ENCODE data around the gene UPK1B. TPM values are rescaled to one million over a fixed set of nuclear protein-coding genes. Genes with fewer than 3 reads are reported as not detected.
A peak's percentile ranks its signal among the peaks of the same experiment; 100 is the strongest.
"Not testable (repeated sequence)": the region's sequence is repeated elsewhere in the genome, so short reads cannot be mapped to it uniquely, and the experiment has no call there.

The UPK1B gene
- total RNA-seq, 2 donors from 2014 or later: not detected

DNA sequence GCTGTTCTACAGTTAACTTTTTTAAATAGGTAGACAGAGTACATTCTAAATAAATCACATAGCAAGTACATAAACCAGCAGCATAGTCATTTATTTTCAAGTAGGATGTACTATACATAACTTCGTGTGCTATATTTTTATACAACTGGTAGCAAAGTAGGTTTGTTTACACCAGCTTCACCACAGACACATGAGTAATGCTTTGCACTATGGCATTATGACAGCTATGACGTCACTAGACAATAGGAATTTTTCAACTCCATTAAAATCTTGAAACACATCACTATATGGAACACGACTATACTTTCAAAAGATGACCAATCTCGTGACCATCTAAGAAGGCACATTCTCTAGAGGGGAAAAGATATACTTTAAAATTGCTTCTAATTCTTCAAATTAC, 23.9 kb upstream of the UPK1B start:
- Mint-ChIP-seq H3K4me1 (ENCODE audit: low read depth) (peaks cover 7% of the 10 kb centered on the region), H3K27me3 (ENCODE audit: low read depth) (no peaks in the 10 kb centered on the region), H3K27ac (no peak overlapping the region), H3K36me3 (ENCODE audit: insufficient read depth in 2 of 2) (peaks cover 8% of the 10 kb centered on the region in 2 donors), H3K4me3 (no peak overlapping the region), H3K9me3 (peaks cover 7 to 8% of the 10 kb centered on the region in 2 donors)
- DNase-seq: no peak
- peak; percentile 61 to 78 for ATAC-seq (replicated peaks in 1 of 2)

DNA sequence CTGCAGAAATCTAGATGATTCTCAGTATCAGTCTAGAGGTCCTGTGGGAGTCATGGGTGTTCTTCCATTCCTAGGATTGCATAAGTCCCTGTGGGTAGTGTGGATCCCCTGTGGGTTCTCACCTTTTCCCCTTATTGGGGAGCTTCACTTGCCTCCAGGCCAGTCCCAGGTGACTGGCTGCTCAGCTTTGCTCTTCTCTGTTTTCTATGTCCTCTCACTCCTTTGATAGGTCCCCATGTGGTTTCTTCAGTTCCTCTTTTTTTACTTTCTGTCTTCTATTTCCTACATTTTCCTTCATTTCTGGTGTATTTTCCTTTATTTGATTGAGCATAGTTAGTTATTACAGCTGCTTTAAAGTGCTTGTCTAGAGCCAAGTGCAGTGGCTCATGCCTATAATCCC, 16.5 kb upstream of the UPK1B start:
- no peak overlapping the region for H3K27ac Mint-ChIP-seq
- ATAC-seq (replicated peaks in 1 of 2): no peak
- no peak for DNase-seq
- no peak overlapping the region for H3K4me3 Mint-ChIP-seq
- no peaks in the 10 kb centered on the region for H3K27me3 Mint-ChIP-seq (ENCODE audit: low read depth)
- H3K9me3 Mint-ChIP-seq: peaks cover 7 to 11% of the 10 kb centered on the region in 2 donors
- H3K4me1 Mint-ChIP-seq (ENCODE audit: low read depth): no peaks in the 10 kb centered on the region
- H3K36me3 Mint-ChIP-seq (ENCODE audit: insufficient read depth in 2 of 2): peaks cover 11 to 12% of the 10 kb centered on the region in 2 donors

DNA sequence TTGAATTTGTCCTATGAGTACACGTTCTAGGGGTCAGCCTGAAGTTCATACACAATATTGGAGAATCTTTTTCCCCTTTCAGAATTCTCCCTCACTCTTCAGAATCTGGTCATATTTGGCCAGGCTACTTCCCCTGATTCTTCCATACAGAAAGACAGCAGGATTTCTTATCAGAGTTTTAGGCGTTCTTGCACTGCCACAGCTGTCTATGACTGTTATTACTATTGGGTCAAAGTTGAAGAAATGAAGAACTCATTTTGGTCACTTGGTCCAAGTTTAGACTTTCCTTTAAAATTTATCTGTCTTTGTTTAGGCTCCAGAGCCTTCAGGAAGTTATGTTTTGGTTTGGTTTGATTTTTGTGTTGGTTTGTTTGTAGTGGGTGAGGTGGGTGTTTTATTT, 15.4 kb upstream of the UPK1B start:
- no peaks in the 10 kb centered on the region for H3K4me1 Mint-ChIP-seq (ENCODE audit: low read depth)
- ATAC-seq (replicated peaks in 1 of 2): no peak
- H3K9me3 Mint-ChIP-seq: peaks cover 7 to 11% of the 10 kb centered on the region in 2 donors
- DNase-seq: no peak
- no peak overlapping the region for H3K27ac Mint-ChIP-seq
- H3K36me3 Mint-ChIP-seq (ENCODE audit: insufficient read depth in 2 of 2): peaks cover 12 to 13% of the 10 kb centered on the region in 2 donors
- no peaks in the 10 kb centered on the region for H3K27me3 Mint-ChIP-seq (ENCODE audit: low read depth)
- H3K4me3 Mint-ChIP-seq: no peak overlapping the region

DNA sequence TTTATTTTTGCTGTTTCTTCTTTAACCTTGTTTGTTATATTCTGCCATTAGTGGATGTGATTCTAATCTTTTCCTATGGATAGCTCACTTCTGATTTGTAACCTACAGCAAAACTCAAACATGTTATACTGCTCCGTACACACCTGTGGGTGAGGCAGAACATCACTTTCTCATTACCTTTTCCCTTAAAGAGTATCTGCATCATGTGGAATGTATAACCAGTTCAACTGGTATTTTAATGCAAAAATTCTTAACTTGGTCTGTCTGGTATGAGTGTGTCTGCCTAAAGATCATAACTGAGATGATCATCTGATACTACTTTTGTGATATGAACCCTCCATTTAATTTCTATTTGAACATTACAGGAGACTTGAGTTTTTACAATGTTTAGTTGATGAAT, 13.0 kb upstream of the UPK1B start:
- Mint-ChIP-seq H3K9me3 (no peaks in the 10 kb centered on the region), H3K4me3 (no peak overlapping the region), H3K4me1 (ENCODE audit: low read depth) (no peaks in the 10 kb centered on the region), H3K36me3 (ENCODE audit: insufficient read depth in 2 of 2) (peaks cover 3 to 7% of the 10 kb centered on the region in 2 donors), H3K27me3 (ENCODE audit: low read depth) (no peaks in the 10 kb centered on the region), H3K27ac (no peak overlapping the region)
- ATAC-seq (replicated peaks in 1 of 2): no peak
- DNase-seq: no peak

DNA sequence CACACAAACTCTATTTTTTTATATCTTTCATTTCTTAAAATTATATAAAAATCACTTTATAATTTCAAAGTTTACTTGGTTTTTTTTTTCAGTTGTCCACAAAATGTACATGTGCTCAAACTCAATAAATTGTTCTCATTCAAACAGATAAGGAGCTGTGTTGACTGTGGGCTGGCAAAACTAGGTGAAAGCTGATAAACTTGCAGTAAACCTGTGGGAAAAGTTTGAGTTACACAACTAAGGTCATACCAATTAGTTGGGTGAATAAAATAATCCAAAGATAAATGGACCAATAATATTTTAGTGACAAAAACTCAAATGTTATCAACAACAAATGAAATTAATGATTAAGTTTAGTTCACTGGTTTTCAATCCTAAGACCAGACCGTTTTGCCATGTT, 12.6 kb upstream of the UPK1B start:
- Mint-ChIP-seq H3K27me3 (ENCODE audit: low read depth) (no peaks in the 10 kb centered on the region), H3K27ac (no peak overlapping the region), H3K9me3 (peaks cover 0 to 3% of the 10 kb centered on the region in 2 donors), H3K4me1 (ENCODE audit: low read depth) (no peaks in the 10 kb centered on the region), H3K4me3 (no peak overlapping the region), H3K36me3 (ENCODE audit: insufficient read depth in 2 of 2) (peaks cover 3 to 10% of the 10 kb centered on the region in 2 donors)
- DNase-seq: no peak
- ATAC-seq (replicated peaks in 1 of 2): no peak

DNA sequence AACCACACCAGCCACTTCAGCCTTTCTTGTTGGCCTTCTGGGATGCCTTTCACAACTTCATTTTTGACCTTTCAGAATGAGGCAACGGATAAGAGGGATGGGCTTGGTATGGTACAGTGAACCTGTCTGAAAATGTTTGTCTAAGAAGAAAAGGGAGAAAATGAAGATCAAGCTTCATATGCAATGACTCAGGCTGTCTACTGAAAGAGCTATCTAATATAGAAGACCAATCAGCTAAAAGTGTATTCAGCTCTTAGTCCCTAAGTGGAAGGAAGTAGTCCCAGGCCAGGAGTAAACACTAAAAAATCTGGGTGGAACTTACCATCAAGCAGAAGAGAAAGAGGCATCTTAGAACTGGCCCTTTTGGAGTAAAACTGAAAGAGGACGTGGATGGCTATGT, 12.2 kb upstream of the UPK1B start:
- Mint-ChIP-seq H3K9me3 (peaks cover 0 to 3% of the 10 kb centered on the region in 2 donors), H3K27ac (no peak overlapping the region), H3K27me3 (ENCODE audit: low read depth) (no peaks in the 10 kb centered on the region), H3K4me1 (ENCODE audit: low read depth) (no peaks in the 10 kb centered on the region), H3K4me3 (no peak overlapping the region), H3K36me3 (ENCODE audit: insufficient read depth in 2 of 2) (peaks cover 3 to 11% of the 10 kb centered on the region in 2 donors)
- DNase-seq: no peak
- ATAC-seq (replicated peaks in 1 of 2): no peak

DNA sequence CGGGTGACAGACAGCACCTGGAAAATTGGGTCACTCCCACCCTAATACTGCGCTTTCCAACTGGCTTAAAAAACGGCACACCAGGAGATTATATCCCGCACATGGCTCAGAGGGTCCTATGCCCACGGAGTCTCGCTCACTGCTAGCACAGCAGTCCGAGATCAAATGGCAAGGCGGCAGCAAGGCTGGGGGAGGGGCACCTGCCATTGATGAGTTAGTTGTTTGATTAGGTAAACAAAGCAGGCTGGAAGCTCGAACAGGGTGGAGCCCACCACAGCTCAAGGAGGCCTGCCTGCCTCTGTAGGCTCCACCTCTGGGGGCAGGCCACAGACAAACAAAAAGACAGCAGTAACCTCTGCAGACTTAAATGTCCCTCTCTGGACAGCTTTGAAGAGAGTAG, 8.7 kb upstream of the UPK1B start:
- H3K4me1 Mint-ChIP-seq (ENCODE audit: low read depth); H3K4me3 Mint-ChIP-seq; H3K9me3 Mint-ChIP-seq; H3K27ac Mint-ChIP-seq; DNase-seq; H3K27me3 Mint-ChIP-seq (ENCODE audit: low read depth); H3K36me3 Mint-ChIP-seq (ENCODE audit: insufficient read depth in 2 of 2); ATAC-seq (replicated peaks in 1 of 2): not testable (repeated sequence)

DNA sequence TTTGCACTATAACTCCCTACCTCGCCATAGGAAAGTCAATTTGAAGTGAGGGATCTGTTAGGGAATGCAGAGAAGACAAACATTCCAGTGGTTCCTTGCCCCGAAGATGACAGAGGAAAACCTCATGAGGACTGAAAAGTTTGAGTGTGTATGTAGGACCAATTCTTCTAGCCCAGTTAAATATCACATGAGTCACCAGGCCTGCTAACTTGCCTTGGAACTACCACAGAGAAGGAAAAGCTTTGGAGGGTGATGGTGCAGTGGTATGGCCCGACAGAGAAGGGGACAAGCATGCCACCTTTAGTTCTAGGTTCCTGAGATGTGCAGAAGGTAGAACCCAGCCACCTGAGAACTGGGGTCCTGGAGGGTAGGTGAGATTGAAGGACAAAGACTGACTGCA, 2.6 kb upstream of the UPK1B start:
- ATAC-seq (replicated peaks in 1 of 2): no peak
- peaks cover 17% of the 10 kb centered on the region for H3K27me3 Mint-ChIP-seq (ENCODE audit: low read depth)
- no peak overlapping the region for H3K4me3 Mint-ChIP-seq
- H3K4me1 Mint-ChIP-seq (ENCODE audit: low read depth): no peaks in the 10 kb centered on the region
- peaks cover under 1 to 1% of the 10 kb centered on the region in 2 donors for H3K36me3 Mint-ChIP-seq (ENCODE audit: insufficient read depth in 2 of 2)
- no peak overlapping the region for H3K27ac Mint-ChIP-seq
- peaks cover 0 to 2% of the 10 kb centered on the region in 2 donors for H3K9me3 Mint-ChIP-seq
- DNase-seq: no peak

DNA sequence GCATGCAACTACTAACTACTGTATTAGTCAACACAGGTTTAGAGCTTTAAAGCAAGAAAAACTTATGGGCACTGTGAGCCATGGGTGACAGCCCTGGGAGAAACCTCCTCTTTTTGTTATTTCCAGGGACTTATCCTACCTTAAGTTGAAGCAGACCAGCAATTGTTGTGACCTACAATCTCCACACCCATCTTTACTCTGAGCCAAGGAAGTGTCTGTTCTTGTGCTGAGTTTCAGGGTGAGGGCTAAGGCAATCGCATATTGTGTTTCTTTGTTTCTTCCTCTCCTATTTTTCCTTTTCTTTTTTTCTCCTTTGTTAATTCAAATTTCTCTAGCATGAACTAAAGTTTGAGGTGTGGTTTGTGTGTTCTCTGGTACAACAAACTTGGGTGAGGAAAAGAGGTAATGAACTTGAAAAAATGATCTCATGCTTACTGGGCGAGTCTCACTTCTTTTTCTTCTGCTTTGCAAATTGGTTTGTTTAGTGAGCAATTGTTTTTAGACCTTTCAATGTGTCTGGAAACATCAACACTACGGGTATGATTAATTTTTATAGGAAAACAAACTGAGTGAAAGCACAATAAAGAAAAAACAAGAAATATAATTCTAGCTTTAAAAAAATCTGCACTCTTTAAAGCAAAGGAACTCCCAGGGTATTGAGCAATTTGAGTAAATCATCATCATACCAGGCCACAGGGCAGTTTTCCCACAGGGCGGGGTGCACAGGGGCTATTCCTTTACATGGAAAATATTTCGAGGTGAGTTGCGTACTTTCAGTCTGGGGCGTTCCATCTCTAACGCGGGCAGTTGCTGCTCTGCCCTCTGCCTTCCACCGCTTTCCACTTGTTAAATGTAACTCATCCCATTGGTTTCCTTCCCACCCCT, 2.7 kb downstream of the UPK1B start:
- Mint-ChIP-seq H3K9me3 (no peaks in the 10 kb centered on the region), H3K27ac (no peak overlapping the region), H3K27me3 (ENCODE audit: low read depth) (peaks cover 17% of the 10 kb centered on the region), H3K4me1 (ENCODE audit: low read depth) (no peaks in the 10 kb centered on the region), H3K4me3 (no peak overlapping the region), H3K36me3 (ENCODE audit: insufficient read depth in 2 of 2) (no peaks in the 10 kb centered on the region)
- ATAC-seq (replicated peaks in 1 of 2) (no peak), DNase-seq (no peak)

DNA sequence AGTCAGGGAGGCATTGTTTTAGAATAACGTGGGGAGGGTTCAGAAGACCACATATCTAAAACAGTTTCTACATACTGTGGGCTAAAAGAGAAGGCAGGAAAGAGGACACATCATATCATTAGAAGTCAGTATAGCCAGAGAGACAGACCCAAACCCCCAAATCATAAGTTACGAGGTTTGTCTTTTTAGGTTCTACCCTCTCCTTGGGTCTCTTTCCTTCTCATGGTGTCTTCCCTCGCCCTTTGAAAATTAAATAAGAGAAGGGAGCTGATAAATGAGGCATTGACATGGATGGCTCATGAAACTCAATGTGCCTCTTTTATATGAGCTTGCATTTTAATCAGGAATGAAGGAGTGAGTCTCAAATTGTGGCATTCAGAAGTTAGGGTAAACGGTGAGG, 3.4 kb downstream of the UPK1B start:
- DNase-seq (no peak), ATAC-seq (replicated peaks in 1 of 2) (no peak)
- H3K4me1 Mint-ChIP-seq (ENCODE audit: low read depth): no peaks in the 10 kb centered on the region
- peaks cover 17% of the 10 kb centered on the region for H3K27me3 Mint-ChIP-seq (ENCODE audit: low read depth)
- no peak overlapping the region for H3K27ac Mint-ChIP-seq
- no peaks in the 10 kb centered on the region for H3K36me3 Mint-ChIP-seq (ENCODE audit: insufficient read depth in 2 of 2)
- H3K4me3 Mint-ChIP-seq: no peak overlapping the region
- no peaks in the 10 kb centered on the region for H3K9me3 Mint-ChIP-seq

DNA sequence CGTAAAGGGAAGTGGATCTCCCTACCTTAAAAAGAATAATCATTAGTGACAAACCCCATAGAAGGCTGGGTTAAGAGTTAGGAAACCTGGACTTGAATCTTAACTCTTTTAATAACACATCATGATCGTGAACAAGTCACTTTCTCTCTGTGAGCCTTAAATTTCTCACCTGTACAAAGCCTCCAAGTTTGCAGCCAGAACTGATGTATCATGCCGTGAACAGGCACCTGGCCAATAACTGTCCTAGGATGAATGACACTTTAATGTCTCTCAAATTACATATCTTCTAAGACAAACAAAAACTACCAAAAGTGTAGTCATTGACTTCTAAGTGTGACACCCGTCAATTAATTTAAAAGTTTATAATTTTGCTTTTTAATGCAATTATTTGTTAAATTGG, 3.9 kb downstream of the UPK1B start:
- ATAC-seq (replicated peaks in 1 of 2) (no peak), DNase-seq (no peak)
- Mint-ChIP-seq H3K4me1 (ENCODE audit: low read depth) (no peaks in the 10 kb centered on the region), H3K36me3 (ENCODE audit: insufficient read depth in 2 of 2) (no peaks in the 10 kb centered on the region), H3K27ac (no peak overlapping the region), H3K9me3 (no peaks in the 10 kb centered on the region), H3K4me3 (no peak overlapping the region), H3K27me3 (ENCODE audit: low read depth) (peaks cover 17% of the 10 kb centered on the region)

DNA sequence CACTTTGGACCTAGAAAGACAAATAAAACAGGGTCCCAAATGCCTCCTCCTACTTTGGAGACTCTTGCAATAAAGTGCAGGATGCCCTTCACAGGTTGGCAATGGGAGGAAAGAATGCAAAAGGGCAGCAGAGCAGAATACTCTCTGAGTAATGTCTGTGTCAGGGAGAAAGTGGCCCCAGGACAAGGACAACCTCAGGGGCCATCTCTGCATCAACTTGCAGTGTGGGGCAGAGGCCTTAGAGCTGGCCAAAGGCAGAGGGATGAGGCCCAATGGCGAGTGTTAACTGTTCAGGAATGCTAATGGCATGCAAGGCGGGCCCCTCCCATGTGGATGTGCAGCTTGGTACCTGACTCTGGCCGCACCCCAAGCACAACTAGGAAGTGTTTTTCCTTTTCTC, 8.4 kb downstream of the UPK1B start:
- H3K9me3 Mint-ChIP-seq: no peaks in the 10 kb centered on the region
- DNase-seq (no peak), ATAC-seq (replicated peaks in 1 of 2) (no peak)
- H3K4me3 Mint-ChIP-seq: no peak overlapping the region
- no peak overlapping the region for H3K27ac Mint-ChIP-seq
- H3K4me1 Mint-ChIP-seq (ENCODE audit: low read depth): peaks cover 15% of the 10 kb centered on the region
- H3K27me3 Mint-ChIP-seq (ENCODE audit: low read depth): no peaks in the 10 kb centered on the region
- H3K36me3 Mint-ChIP-seq (ENCODE audit: insufficient read depth in 2 of 2): no peaks in the 10 kb centered on the region

DNA sequence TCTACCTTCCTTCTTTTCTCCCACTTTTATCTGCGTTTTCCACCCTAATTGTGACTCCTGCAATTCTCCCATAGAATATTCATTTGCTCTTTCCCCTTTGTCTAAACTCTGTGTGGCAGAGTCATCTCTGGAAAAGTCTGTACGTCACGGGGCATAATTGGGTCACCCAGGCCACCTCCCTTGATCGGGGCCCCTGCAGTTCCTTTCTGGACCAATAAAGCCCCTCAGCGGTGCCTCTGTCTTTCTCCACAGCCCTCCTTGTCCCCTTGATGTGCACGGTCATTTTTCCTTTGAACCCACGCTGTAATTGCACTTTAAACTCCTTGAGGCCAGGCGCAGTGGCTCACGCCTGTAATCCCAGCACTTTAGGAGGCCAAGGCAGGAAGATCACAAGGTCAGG, 10.7 kb downstream of the UPK1B start:
- ATAC-seq (replicated peaks in 1 of 2): peak in 1 of 2 donors; percentile 51
- Mint-ChIP-seq H3K36me3 (ENCODE audit: insufficient read depth in 2 of 2) (no peaks in the 10 kb centered on the region), H3K4me3 (peak overlapping the region in 1 of 2 donors; percentile 0), H3K9me3 (no peaks in the 10 kb centered on the region), H3K27me3 (ENCODE audit: low read depth) (no peaks in the 10 kb centered on the region), H3K4me1 (ENCODE audit: low read depth) (peaks cover 15% of the 10 kb centered on the region), H3K27ac (no peak overlapping the region)
- DNase-seq: peak in 1 of 2 donors; percentile 12

Data from activated T-cell treated with anti-CD3 and anti-CD28 coated beads, Interleukin-2, amount 50 U/mL, for 72 hours (primary cell).